Coronary artery (tissue), 2 donors: Measurements from ENCODE around the gene DVL3.

Source experiments
- DNase-seq: peaks from one replicate; pipeline ENCODE4 v3.0.0-alpha.2; 2017; ENCODE audit warnings: low spot score
- H3K27ac ChIP-seq, 2 donors: fragments of 200-600 bp; sonication (generic); one replicate each; pipeline ENCODE4 v1.5.1; 2016 to 2019
- H3K4me3 ChIP-seq: fragments of 200-600 bp; sonication (generic); 2 replicates; pipeline ENCODE4 v1.5.1; 2016; ENCODE audit warnings: mild to moderate bottlenecking, moderate library complexity
- TF ChIP-seq, protein P1 (sequence below): fragments of 200-600 bp; sonication (generic); IDR thresholded peaks from one replicate; pipeline ENCODE4 v1.5.1; 2019; ENCODE audit warnings: antibody characterized with exemption

The DVL3 gene

DNA sequence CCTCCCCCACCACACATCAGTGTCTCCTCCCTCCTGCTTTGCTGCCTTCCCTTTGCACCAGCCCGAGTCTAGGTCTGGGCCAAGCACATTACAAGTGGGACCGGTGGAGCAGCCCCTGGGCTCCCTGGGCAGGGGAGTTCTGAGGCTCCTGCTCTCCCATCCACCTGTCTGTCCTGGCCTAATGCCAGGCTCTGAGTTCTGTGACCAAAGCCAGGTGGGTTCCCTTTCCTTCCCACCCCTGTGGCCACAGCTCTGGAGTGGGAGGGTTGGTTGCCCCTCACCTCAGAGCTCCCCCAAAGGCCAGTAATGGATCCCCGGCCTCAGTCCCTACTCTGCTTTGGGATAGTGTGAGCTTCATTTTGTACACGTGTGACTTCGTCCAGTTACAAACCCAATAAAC lies 28.5 kb downstream of the DVL3 start:
- no peak for DNase-seq
- Histone ChIP-seq H3K27ac (no peak overlapping the region), H3K4me3 (no peak overlapping the region)
- TF ChIP-seq, protein P1, sequence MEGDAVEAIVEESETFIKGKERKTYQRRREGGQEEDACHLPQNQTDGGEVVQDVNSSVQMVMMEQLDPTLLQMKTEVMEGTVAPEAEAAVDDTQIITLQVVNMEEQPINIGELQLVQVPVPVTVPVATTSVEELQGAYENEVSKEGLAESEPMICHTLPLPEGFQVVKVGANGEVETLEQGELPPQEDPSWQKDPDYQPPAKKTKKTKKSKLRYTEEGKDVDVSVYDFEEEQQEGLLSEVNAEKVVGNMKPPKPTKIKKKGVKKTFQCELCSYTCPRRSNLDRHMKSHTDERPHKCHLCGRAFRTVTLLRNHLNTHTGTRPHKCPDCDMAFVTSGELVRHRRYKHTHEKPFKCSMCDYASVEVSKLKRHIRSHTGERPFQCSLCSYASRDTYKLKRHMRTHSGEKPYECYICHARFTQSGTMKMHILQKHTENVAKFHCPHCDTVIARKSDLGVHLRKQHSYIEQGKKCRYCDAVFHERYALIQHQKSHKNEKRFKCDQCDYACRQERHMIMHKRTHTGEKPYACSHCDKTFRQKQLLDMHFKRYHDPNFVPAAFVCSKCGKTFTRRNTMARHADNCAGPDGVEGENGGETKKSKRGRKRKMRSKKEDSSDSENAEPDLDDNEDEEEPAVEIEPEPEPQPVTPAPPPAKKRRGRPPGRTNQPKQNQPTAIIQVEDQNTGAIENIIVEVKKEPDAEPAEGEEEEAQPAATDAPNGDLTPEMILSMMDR, result no peak

DNA sequence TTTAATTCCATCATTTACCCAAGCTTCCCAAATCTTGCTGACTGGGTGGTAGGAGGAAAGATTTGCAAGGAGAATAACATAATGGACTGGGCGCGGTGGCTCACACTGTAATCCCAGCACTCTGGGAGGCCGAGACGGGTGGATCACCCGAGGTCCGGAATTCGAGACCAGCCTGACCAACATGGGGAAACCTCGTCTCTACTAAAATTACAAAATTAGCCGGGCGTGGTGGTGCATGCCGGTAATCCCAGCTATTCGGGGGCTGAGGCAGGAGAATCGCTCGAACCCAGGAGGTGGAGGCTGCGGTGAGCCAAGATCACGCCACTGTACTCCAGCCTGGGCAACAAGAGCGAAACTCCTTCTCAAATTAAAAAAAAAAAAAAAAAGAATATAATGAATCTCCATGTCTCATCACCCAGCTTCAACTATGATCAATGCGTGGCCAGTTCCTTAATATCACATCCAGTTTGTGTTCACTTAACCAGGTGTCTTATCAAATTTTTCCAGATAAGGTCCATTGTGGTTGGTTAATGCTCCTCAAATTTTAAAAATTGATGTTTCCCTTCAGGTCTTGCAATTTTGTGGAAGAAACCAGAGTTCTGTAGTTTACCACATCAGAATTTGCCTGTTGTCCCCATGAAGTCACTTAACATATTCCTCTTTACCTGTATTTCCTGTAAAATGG lies 29.5 kb downstream of the DVL3 start:
- Histone ChIP-seq H3K4me3 (no peak overlapping the region), H3K27ac (peak overlapping the region; percentile 91 to 93)
- no peak for DNase-seq
- TF ChIP-seq, protein P1, result no peak

DNA sequence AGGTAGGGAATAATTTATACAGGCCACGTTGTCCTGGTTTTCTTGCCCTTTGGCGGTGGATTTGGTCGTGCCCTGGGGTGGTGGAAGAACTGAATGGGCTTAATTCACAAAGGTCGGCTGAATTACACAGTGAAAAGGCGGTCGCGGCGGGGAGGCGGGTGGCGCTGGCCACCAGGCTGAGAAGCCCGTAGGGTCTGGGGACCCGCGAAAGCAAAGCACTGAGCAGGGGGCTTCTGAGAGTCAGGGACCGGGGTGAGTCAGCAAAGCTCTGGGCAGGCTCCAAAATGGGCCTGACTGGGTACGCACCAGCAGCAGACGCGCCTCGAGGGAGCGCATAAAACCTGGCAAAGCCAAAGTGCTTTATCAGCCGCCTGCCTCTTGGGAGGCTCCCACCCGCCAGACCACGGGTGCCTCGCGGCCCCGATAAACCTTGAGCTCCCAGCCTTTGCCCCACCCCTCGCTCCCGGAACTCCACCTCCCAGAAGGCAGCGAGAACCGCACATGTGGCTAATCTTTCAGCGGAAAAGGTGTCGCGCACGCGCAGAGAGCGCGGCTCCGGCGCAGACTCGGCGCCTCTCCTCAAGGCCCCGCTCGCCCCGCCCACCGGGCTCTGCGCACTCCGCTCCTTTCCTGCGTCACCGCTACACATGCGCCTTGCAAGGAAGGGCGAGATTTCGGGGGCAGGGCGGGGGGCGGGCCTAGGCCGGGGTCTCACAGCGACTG lies 30.4 kb downstream of the DVL3 start:
- peak; percentile 100 for DNase-seq
- TF ChIP-seq, protein P1, result no peak
- H3K27ac ChIP-seq, result peak overlapping the region; percentile 91 to 93
- H3K4me3 ChIP-seq, result peak overlapping the region; percentile 98

DNA sequence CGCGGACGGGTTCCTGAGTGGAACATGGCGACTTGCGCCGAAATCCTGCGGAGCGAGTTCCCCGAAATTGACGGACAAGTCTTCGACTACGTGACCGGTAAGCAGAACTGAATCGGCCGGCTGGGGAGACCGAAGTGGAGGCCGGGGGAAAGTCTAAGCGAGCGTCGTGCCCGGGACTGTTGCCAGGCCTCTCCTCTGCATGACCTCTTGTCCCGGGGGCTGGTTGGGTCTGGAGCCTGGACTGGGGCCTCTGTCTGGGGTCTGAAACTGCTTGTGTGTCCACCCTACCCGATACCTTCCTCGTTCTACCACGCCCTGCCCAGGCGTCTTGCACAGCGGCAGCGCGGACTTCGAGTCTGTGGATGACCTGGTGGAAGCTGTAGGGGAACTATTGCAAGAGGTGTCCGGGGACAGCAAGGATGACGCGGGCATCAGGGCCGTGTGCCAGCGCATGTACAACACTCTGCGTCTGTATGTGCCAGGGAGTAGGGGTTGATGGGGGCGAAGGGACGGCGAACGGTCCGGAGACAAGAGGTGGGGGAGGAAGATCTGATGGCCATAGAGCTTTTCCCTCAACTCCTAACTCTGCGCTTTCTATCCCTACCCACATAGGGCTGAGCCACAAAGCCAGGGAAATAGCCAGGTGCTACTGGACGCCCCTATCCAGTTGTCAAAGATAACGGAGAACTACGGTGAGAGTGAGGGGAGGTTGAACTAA lies 31.2 kb downstream of the DVL3 start, which contains the start of gene ABCF3:
Gene ABCF3 (plus strand): TSS at position 16 of the 718 bp plus-strand sequence. CDS start 9 bp downstream, at position 25.
- no peak for DNase-seq
- H3K4me3 ChIP-seq, result peak within 1 kb of the TSS; percentile 98

GRCh38 chr3:184186902-184187207 lies 31.7 kb downstream of the DVL3 start:
- H3K27ac ChIP-seq, result peak overlapping the region; percentile 91 to 93
- H3K4me3 ChIP-seq, result peak overlapping the region; percentile 98
- DNase-seq, result no peak
- TF ChIP-seq, protein P1, result no peak

More for the DNA sequence above, 31.2 kb downstream of the DVL3 start, which contains the start of gene ABCF3:
- TF ChIP-seq, protein P1, result no peak
- peak within 1 kb of the TSS; percentile 91 to 93 for H3K27ac ChIP-seq

DNA sequence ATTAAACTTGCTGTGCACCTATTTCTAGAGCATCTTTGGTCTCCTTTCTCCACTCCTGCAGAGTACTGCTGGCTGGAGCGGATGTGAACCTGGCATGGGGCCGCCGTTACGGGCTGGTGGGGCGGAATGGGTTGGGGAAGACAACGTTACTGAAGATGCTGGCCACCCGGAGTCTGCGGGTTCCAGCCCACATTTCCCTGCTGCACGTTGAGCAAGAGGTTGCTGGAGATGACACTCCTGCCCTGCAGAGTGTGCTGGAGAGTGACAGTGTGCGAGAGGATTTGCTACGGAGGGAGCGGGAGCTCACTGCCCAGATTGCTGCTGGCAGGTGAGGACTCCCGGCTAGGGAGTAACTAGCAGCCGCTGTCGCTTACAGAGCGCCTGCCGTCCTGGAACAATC lies 32.9 kb downstream of the DVL3 start:
- no peak for DNase-seq
- TF ChIP-seq, protein P1, result no peak
- Histone ChIP-seq H3K4me3 (no peak overlapping the region), H3K27ac (no peak overlapping the region)
